SH-SY5Y (cell line): ENCODE data around the gene PDGFB.

Experiments
- GATA2 ChIP-seq: IDR thresholded peaks from 2 replicates; pipeline ENCODE4 v1.6.1; 2011; ENCODE audit warnings: mild to moderate bottlenecking, low read depth, low read length
- GATA3 ChIP-seq: IDR thresholded peaks from 2 replicates; pipeline ENCODE4 v1.6.1; 2011; ENCODE audit warnings: low read depth, mild to moderate bottlenecking, low read length, moderate library complexity

GRCh38 chr22:39184586-39185577 is 59.9 kb downstream of the PDGFB start:
- TF ChIP-seq GATA2, result no peak
- TF ChIP-seq GATA3, result no peak
